ENCODE measurements around the gene CDC14A.

GRCh38 chr1:100415498-100415778 is 63.1 kb downstream of the CDC14A start:
- TF ChIP-seq CTCF (IDR thresholded peaks at IDR 0.05): no peak
- no peak for TF ChIP-seq POLR2A (IDR thresholded peaks at IDR 0.05)

Measured in uterus (tissue), 2 donors.